Activated gamma-delta T cell treated with Interleukin-2 at 50 U/mL for 16 hours (primary cell): ENCODE results near the gene GGACT.
"Not testable (repeated sequence)": the region's sequence is repeated elsewhere in the genome, so short reads cannot be mapped to it uniquely, and the experiment has no call there.

Experiments used
- DNase-seq: peaks from one replicate; pipeline ENCODE4 v3.0.0-alpha.2; 2020

Gene GGACT

GRCh38 chr13:100528353-100528752 is 60.2 kb downstream of the GGACT start:
- DNase-seq = no peak

- DNase-seq = no peak
These were observed 60.9 kb downstream of the GGACT start for GRCh38 chr13:100527644-100528043.

DNA sequence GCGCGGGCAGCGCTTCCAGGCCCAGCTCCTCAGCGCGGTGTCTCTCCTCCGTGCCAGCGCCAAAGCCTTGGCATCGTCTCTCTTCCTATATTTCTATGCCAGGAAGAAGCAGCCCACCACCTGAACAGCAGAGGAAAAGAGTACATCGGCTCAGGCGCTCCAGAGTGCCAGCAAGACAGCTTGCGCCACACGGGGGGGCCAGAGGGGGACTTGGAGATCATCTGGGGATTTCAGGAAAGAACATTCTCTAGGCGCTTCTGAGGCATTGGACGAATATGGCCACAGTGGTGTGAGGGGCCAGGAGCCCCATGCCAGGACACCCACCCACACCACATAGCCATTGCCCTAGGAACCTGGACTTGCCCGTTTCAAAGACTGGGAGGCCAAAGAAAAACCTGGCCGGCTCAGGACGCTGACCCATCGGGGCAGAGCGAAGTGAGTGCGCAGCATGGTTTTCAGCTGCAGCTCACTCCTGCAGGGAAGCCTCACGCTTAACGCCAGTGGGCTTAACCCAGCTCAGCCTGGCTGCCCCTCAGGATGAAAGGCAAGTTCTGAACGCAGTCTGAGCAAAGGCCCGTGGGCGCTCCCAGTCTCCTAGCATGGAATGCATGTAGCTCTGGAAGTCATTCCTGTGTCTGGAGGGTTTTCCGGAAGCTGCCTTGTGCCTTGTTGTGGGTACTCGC is 62.1 kb downstream of the GGACT start:
- DNase-seq = no peak

DNA sequence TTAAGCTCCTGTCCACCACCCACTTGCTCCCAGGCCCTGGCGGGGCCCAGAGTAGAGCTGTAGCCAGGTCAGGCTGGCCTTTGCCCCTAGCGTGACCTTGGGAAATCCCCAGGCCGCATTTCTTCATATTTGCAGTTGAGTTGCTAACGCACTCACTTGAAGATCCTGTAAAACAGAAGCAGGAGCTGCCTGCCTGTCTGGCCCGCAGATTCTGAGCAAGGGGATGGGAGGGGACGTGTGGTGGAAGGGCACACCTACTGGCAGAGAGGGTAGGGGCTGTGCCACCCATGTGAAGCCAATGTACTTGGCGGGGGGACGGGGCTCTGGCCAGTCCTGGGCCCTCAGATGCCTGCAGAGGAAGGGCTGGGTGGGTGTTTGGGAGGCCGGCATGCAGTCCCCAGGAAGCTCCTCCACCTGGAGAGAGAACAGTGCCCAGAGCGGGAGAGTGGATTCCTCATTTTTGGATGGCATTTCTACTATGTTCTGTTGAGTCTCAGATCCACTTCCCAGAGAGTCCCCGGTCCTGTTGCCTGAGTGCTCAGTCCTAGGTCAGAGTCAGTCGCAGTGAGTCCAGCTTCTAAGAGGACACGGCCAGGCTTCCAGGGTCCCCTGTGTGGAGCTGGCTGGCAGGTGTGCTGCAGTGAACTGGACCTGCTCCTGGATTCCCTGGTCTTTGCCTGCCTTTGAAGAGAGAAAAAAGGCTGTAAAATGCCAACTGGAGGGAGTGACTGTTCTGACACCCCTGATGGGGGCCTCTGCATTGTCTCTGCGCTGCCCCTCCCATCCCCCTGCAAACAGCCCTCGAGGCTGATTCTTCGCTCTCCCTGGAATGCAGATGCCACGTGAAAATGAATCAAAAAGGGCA is 62.9 kb downstream of the GGACT start:
- DNase-seq = no peak

DNA sequence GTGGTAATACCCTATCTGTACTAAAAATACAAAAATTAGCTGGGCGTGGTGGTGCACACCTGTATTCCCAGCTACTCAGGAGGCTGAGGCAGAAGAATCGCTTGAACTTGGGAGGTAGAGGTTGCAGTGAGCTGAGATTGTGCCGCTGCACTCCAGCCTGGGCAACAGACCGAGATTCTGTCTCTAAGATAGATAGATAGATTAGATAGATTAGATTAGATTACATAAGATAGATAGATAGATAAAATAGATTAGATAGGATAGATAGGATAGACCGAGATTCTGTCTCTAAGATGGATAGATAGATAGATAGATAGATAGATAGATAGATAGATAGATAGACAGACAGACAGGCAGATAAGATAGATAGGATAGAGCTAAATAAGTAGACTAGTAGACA is 63.9 kb downstream of the GGACT start:
- not testable (repeated sequence) for DNase-seq

- no peak for DNase-seq
These were observed 64.6 kb downstream of the GGACT start for GRCh38 chr13:100523981-100524386.

DNA sequence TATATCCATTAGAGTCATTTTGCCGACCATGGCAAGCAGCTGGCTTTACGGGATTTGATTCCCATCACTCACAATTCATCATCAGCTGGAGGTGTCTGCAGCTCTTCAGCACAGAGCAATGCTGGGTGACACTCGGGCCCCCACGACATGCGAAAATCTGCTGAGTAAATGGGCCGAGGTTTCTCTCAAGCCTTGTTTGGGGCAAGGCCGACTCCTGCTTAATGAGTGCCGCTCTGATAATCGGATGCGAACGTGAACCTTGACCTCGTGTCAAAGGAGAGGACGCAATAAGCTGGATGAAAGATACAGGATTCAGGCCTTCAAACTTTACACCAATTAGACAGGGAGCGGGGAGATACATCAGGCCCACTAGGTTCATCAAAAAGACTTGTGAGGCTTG is 65.2 kb downstream of the GGACT start:
- DNase-seq = no peak

DNA sequence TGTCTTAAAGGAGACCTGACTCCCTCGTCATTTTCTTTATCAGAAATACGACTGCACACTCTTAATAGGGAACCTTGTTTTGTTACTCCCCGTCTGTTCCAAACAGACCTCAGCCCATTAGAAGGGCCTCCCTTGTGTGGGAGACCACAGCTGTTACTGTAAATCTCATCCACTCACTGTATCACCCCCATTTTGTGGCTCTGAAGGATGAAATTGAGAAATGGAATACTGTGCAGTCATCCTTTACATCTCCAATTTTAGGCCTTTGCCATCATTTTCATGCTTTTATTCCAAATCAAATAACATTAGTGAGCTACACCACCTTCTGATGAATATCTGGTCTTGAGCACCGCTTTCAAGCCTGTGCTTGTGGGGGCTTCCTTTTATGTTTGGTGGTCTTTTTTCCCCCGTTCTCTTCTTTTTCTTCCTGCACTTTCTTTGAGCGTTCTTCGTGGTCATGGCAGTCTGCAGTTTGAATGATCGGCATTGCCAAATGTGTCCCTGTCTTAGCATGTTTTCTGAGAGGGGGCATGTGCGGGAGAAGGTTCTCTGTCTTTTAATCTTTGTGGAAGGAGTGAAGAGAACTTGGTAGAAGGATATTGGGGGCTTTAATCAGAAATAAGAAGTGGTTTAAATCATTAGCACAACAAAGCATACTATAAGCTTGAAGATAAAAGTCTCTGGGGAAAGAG is 65.8 kb downstream of the GGACT start:
- DNase-seq = no peak

GRCh38 chr13:100521851-100522617 is 66.6 kb downstream of the GGACT start:
- DNase-seq = no peak

- DNase-seq = no peak
These were observed 67.4 kb downstream of the GGACT start for GRCh38 chr13:100520936-100521850.

- no peak for DNase-seq
These were observed 69.0 kb downstream of the GGACT start for GRCh38 chr13:100519626-100520025.

GRCh38 chr13:100518394-100519062 is 70.1 kb downstream of the GGACT start:
- DNase-seq = no peak

DNA sequence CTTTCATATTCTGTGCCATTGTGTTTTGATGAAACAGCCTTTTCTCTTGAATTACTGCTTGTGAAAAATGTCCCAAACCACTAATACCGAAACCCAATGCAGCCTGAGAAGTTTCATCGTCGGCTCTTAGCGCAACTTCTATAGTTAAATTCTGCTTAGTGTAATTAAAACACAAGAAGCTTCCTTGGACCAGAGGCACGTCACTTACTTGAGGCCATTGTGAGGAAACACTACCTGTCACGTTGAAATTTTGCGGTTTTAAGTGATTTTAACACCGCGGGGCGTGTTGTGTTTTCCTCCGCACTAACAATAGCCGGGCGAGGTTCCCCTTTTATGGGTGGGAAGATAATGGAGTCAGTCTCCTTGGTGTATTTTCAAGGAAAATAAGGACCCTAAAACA is 70.9 kb downstream of the GGACT start:
- DNase-seq = no peak

GRCh38 chr13:100517135-100517534 is 71.5 kb downstream of the GGACT start:
- DNase-seq = no peak

- DNase-seq = no peak
These were observed 73.2 kb downstream of the GGACT start for GRCh38 chr13:100515410-100515800.

DNA sequence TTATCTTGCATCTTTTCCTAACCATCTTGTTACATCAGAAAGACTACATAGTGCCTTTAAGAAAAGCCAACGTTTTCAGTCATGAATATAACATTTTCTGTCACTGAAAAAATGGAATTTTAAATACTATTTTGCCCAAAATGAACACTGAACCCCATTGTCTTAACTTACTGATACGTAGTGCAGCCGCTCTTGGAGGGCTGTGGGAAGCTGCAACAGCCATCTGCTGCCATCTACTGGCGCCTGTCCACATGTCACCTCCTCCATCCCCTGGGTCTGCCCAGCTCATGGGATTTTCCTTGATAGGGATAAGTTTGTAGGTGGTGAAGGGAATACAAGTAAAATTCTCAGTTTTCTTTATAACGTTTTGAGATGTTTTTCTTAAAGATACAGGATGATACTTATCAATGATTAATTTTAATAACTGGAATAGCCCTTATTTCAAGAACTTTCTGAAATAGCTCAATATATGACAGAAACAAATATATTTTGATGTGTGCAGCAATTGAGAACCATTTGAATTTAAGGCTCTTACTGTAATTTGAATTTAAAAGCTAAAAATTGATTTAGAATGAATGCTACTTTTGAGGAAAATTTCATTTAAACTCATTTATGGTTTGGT is 73.7 kb downstream of the GGACT start:
- DNase-seq = peak; percentile 70

DNA sequence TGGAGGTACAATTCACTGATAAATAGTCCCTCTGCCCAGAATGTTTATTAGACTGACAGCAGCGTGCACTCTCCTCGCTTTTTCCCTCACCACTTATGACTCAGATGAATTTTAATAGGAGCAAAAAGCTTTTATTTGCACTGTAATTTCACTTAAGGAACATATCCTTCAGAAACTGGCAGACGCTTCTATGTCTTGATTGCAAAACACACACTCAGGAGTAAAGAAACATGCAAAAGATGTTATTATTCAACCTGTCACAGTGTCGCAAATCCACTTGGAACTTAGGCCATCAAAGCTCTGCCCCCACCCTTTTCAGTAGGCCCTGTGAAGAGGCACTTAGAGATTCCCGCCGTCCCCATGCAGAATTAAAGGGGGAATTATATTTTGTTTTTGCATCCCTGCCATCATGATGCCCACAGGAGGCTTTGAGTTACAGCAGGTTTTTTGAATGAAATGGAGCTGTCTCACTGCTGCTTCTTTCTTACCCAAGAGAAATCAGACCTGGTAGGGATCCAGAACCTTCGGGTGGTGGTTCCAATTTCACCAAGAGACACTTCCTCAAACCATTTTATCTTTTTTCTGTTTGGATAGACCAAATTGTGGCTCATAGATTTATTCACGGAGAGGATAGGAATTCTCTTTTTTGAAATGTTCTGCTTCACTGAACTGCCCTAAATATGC is 74.5 kb downstream of the GGACT start:
- DNase-seq = no peak

GRCh38 chr13:100513171-100513570 is 75.4 kb downstream of the GGACT start:
- DNase-seq = no peak

DNA sequence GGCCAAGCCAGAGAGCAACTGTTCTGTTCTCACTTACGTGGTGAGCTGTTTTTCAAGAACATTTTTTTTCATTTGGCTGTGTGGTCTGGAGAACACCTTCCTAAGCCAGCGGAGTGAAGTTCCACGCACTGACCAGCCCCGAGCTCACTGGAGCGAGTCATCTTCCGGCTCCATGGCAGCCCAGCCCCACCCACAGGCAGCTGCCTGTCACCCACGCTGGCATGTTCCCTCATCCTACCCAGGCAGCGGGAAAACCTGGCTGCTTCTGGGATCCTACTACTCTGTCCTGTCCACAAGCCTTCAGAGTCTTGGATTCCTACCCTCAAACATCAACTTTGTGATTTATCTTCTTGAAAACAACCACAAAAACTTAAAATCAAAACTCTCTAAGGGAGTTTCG is 76.2 kb downstream of the GGACT start:
- DNase-seq = no peak

GRCh38 chr13:100511466-100511865 is 77.1 kb downstream of the GGACT start:
- no peak for DNase-seq
